ENCODE data around the gene SCN8A. TPM values are rescaled to one million over a fixed set of nuclear protein-coding genes. Genes with fewer than 3 reads are reported as not detected.

The SCN8A gene
- total and polyA plus RNA-seq, 2 experiments from 2014 or later, result 4.6 to 23.9 TPM

DNA sequence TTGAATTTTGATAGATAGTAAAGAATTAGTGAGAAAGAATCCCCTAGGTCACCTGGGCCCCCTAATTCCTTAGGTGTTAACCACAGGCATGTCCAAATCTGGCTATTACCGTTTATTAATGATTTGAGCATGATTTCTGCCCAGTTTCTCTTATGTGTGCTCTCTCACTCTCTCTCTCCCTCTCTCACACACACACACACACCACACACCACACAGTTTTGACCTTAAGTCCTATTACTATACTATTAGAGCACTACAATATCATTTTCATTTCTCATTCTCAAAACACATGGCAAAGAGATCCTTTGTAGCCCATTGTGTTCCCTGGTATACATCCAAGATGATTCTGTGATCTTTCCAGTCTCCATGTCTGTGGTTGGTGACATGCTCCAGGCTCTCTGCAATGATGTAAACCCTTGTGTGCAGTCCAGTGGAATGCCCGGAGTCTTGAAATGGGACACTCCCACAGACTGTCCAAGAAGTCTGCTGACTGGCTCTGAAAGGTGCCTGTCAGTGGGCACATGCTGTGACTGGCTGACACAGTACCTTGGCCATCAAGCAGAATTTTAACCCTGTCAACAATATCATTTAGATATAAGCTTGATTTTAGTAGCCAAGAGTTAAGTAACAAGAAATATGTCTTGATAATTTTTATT lies 161.3 kb downstream of the SCN8A start:
- Histone ChIP-seq H3K79me2 (replicated peaks; ENCODE audit: insufficient read depth) (no peaks in the 10 kb centered on the region), H3K4me3 (no peak overlapping the region), H3K4me2 (no peak overlapping the region), H3K9me2 (ENCODE audit: insufficient read depth) (no peaks in the 10 kb centered on the region), H4K20me1 (replicated peaks; ENCODE audit: insufficient read depth) (peaks cover 6% of the 10 kb centered on the region; the same call in 1 of the 2 replicates), H3K36me3 (ENCODE audit: insufficient read depth) (peaks cover 5% of the 10 kb centered on the region; the same call in 1 of the 2 replicates), H2AFZ (no peak overlapping the region), H3K27ac (ENCODE audit: low read depth) (no peak overlapping the region), H3F3A (replicated peaks; ENCODE audit: low read depth) (no peaks in the 10 kb centered on the region), H3K4me1 (ENCODE audit: insufficient read depth) (no peaks in the 10 kb centered on the region), H3K27me3 (ENCODE audit: insufficient read depth) (no peaks in the 10 kb centered on the region)
- no peaks in the 10 kb centered on the region for H3K9me3 Mint-ChIP-seq
- no peak overlapping the region for H3K4me3 Mint-ChIP-seq
- no peaks in the 10 kb centered on the region for H3K27me3 Mint-ChIP-seq (ENCODE audit: insufficient read depth, low read depth, poor library complexity)
- no peak for TF ChIP-seq NANOG (IDR thresholded peaks at IDR 0.05; ENCODE audit: borderline replicate concordance)
- DNase-seq (ENCODE audit: low spot score) (no peak), ATAC-seq (no peak)
- no peak overlapping the region for H3K27ac Mint-ChIP-seq
- no peaks in the 10 kb centered on the region for H3K4me1 Mint-ChIP-seq
- peaks cover 16% of the 10 kb centered on the region for H3K36me3 Mint-ChIP-seq (ENCODE audit: low read depth)

DNA sequence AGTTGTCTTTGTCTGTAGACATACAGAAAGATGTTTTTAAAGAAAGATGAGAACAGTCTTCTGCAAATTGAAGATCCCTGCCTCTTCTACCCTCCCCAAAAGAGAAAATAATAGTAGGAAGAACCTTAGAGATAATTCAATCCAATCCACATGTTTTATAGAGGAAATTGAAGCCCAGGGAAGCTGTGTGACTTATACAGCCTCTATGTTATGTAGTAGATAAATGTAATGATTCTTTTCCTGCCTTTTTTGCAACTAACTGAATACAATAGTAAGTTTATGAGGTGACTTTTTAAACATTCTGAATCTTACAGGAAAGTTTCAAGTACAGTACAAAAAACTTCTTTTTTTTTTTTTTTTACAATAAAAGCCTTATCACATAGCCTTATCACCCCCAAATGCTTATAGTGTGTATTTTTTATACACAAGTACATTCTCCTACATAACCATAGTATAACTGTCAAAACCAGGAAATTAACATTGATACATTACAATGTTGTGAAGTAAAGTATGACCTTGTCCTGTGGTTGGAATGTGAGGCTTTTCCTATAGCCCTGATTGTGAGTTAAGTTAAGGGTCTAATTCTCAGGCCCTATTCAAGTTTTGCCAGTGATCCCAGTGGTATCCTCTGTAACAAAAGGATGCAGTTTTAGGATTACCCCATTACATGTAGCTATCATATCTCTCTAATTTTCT lies 163.1 kb downstream of the SCN8A start:
- no peaks in the 10 kb centered on the region for H3K4me1 ChIP-seq (ENCODE audit: insufficient read depth)
- Mint-ChIP-seq H3K4me3 (no peak overlapping the region), H3K27ac (no peak overlapping the region), H3K4me1 (no peaks in the 10 kb centered on the region), H3K27me3 (ENCODE audit: insufficient read depth, low read depth, poor library complexity) (no peaks in the 10 kb centered on the region), H3K9me3 (no peaks in the 10 kb centered on the region), H3K36me3 (ENCODE audit: low read depth) (peaks cover 19% of the 10 kb centered on the region)
- H3K4me3 ChIP-seq, result no peak overlapping the region
- no peak overlapping the region for H2AFZ ChIP-seq
- TF ChIP-seq POLR2AphosphoS5 (IDR thresholded peaks at IDR 0.05; ENCODE audit: low read depth), result no peak
- TF ChIP-seq, protein P1, sequence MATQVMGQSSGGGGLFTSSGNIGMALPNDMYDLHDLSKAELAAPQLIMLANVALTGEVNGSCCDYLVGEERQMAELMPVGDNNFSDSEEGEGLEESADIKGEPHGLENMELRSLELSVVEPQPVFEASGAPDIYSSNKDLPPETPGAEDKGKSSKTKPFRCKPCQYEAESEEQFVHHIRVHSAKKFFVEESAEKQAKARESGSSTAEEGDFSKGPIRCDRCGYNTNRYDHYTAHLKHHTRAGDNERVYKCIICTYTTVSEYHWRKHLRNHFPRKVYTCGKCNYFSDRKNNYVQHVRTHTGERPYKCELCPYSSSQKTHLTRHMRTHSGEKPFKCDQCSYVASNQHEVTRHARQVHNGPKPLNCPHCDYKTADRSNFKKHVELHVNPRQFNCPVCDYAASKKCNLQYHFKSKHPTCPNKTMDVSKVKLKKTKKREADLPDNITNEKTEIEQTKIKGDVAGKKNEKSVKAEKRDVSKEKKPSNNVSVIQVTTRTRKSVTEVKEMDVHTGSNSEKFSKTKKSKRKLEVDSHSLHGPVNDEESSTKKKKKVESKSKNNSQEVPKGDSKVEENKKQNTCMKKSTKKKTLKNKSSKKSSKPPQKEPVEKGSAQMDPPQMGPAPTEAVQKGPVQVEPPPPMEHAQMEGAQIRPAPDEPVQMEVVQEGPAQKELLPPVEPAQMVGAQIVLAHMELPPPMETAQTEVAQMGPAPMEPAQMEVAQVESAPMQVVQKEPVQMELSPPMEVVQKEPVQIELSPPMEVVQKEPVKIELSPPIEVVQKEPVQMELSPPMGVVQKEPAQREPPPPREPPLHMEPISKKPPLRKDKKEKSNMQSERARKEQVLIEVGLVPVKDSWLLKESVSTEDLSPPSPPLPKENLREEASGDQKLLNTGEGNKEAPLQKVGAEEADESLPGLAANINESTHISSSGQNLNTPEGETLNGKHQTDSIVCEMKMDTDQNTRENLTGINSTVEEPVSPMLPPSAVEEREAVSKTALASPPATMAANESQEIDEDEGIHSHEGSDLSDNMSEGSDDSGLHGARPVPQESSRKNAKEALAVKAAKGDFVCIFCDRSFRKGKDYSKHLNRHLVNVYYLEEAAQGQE (IDR thresholded peaks at IDR 0.05; ENCODE audit: unreplicated experiment), result no peak
- no peak for TF ChIP-seq ZNF331 (CRISPR knock-in tag; IDR thresholded peaks at IDR 0.05; ENCODE audit: low read depth)
- no peak for TF ChIP-seq JUNB (IDR thresholded peaks at IDR 0.05; ENCODE audit: unreplicated experiment)
- TF ChIP-seq, protein P2, sequence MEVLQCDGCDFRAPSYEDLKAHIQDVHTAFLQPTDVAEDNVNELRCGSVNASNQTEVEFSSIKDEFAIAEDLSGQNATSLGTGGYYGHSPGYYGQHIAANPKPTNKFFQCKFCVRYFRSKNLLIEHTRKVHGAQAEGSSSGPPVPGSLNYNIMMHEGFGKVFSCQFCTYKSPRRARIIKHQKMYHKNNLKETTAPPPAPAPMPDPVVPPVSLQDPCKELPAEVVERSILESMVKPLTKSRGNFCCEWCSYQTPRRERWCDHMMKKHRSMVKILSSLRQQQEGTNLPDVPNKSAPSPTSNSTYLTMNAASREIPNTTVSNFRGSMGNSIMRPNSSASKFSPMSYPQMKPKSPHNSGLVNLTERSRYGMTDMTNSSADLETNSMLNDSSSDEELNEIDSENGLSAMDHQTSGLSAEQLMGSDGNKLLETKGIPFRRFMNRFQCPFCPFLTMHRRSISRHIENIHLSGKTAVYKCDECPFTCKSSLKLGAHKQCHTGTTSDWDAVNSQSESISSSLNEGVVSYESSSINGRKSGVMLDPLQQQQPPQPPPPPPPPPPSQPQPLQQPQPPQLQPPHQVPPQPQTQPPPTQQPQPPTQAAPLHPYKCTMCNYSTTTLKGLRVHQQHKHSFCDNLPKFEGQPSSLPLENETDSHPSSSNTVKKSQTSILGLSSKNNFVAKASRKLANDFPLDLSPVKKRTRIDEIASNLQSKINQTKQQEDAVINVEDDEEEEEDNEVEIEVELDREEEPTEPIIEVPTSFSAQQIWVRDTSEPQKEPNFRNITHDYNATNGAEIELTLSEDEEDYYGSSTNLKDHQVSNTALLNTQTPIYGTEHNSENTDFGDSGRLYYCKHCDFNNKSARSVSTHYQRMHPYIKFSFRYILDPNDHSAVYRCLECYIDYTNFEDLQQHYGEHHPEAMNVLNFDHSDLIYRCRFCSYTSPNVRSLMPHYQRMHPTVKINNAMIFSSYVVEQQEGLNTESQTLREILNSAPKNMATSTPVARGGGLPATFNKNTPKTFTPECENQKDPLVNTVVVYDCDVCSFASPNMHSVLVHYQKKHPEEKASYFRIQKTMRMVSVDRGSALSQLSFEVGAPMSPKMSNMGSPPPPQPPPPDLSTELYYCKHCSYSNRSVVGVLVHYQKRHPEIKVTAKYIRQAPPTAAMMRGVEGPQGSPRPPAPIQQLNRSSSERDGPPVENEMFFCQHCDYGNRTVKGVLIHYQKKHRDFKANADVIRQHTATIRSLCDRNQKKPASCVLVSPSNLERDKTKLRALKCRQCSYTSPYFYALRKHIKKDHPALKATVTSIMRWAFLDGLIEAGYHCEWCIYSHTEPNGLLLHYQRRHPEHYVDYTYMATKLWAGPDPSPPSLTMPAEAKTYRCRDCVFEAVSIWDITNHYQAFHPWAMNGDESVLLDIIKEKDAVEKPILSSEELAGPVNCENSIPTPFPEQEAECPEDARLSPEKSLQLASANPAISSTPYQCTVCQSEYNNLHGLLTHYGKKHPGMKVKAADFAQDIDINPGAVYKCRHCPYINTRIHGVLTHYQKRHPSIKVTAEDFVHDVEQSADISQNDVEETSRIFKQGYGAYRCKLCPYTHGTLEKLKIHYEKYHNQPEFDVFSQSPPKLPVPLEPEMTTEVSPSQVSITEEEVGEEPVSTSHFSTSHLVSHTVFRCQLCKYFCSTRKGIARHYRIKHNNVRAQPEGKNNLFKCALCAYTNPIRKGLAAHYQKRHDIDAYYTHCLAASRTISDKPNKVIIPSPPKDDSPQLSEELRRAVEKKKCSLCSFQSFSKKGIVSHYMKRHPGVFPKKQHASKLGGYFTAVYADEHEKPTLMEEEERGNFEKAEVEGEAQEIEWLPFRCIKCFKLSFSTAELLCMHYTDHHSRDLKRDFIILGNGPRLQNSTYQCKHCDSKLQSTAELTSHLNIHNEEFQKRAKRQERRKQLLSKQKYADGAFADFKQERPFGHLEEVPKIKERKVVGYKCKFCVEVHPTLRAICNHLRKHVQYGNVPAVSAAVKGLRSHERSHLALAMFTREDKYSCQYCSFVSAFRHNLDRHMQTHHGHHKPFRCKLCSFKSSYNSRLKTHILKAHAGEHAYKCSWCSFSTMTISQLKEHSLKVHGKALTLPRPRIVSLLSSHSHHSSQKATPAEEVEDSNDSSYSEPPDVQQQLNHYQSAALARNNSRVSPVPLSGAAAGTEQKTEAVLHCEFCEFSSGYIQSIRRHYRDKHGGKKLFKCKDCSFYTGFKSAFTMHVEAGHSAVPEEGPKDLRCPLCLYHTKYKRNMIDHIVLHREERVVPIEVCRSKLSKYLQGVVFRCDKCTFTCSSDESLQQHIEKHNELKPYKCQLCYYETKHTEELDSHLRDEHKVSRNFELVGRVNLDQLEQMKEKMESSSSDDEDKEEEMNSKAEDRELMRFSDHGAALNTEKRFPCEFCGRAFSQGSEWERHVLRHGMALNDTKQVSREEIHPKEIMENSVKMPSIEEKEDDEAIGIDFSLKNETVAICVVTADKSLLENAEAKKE (CRISPR knock-in tag; IDR thresholded peaks at IDR 0.05), result no peak
- no peak for TF ChIP-seq ZNF114 (CRISPR knock-in tag; IDR thresholded peaks at IDR 0.05)
- TF ChIP-seq, protein P3, sequence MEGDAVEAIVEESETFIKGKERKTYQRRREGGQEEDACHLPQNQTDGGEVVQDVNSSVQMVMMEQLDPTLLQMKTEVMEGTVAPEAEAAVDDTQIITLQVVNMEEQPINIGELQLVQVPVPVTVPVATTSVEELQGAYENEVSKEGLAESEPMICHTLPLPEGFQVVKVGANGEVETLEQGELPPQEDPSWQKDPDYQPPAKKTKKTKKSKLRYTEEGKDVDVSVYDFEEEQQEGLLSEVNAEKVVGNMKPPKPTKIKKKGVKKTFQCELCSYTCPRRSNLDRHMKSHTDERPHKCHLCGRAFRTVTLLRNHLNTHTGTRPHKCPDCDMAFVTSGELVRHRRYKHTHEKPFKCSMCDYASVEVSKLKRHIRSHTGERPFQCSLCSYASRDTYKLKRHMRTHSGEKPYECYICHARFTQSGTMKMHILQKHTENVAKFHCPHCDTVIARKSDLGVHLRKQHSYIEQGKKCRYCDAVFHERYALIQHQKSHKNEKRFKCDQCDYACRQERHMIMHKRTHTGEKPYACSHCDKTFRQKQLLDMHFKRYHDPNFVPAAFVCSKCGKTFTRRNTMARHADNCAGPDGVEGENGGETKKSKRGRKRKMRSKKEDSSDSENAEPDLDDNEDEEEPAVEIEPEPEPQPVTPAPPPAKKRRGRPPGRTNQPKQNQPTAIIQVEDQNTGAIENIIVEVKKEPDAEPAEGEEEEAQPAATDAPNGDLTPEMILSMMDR (conservative IDR thresholded peaks at IDR 0.05; ENCODE audit: low read depth in 2 of 2), result no peak
- TF ChIP-seq CREB1 (CRISPR knock-in tag; IDR thresholded peaks at IDR 0.05; ENCODE audit: low read depth), result no peak
- no peak for TF ChIP-seq NANOG (IDR thresholded peaks at IDR 0.05; ENCODE audit: borderline replicate concordance)
- H3F3A ChIP-seq (replicated peaks; ENCODE audit: low read depth), result no peaks in the 10 kb centered on the region
- DNase-seq (ENCODE audit: low spot score) (no peak), ATAC-seq (no peak)
- H3K36me3 ChIP-seq (ENCODE audit: insufficient read depth), result peaks cover 5% of the 10 kb centered on the region; the same call in 1 of the 2 replicates
- H3K27me3 ChIP-seq (ENCODE audit: insufficient read depth), result no peaks in the 10 kb centered on the region
- no peak overlapping the region for H3K4me2 ChIP-seq
- H3K9me2 ChIP-seq (ENCODE audit: insufficient read depth), result no peaks in the 10 kb centered on the region
- H4K20me1 ChIP-seq (replicated peaks; ENCODE audit: insufficient read depth), result peaks cover 5% of the 10 kb centered on the region
- H3K79me2 ChIP-seq (replicated peaks; ENCODE audit: insufficient read depth), result no peaks in the 10 kb centered on the region
- H3K27ac ChIP-seq (ENCODE audit: low read depth), result no peak overlapping the region

All from GM23338 (cell line).